Ascending aorta (tissue), 2 donors: ENCODE measurements around the gene TAMM41. TPM values are rescaled to one million over a fixed set of nuclear protein-coding genes. Genes with fewer than 3 reads are reported as not detected.

Experiments used
- DNase-seq, 2 donors: peaks; one replicate each; pipeline ENCODE4 v3.0.0-alpha.2; 2019; ENCODE audit warnings: low spot score in 2 of 2
- H3K27ac ChIP-seq, 2 donors: fragments of 200-600 bp; sonication (generic); one replicate each; pipeline ENCODE4 v1.5.1; 2016 to 2017; ENCODE audit warnings: mild to moderate bottlenecking in 1 of 2
- H3K27me3 ChIP-seq: fragments of 200-600 bp; sonication (generic); one replicate; pipeline ENCODE4 v1.5.1; 2017
- H3K36me3 ChIP-seq, 2 donors: fragments of 200-600 bp; sonication (generic); one replicate each; pipeline ENCODE4 v1.5.1; 2016
- H3K4me1 ChIP-seq, 2 donors: fragments of 200-600 bp; sonication (generic); one replicate each; pipeline ENCODE4 v1.5.1; 2016 to 2017; ENCODE audit warnings: mild to moderate bottlenecking in 1 of 2
- H3K4me3 ChIP-seq, 2 donors: fragments of 200-600 bp; sonication (generic); one replicate each; pipeline ENCODE4 v1.5.1; 2016 to 2017; ENCODE audit warnings: mild to moderate bottlenecking in 1 of 2
- H3K9me3 ChIP-seq, 2 donors: fragments of 200-600 bp; sonication (generic); one replicate each; pipeline ENCODE4 v1.5.1; 2016
- intact Hi-C: fragments of 100-400 bp; cut with DNase I; formaldehyde crosslinking; loops from one replicate; pipeline ENCODE4 v1.15.1; 2023
- total RNA-seq: library from RNA; depleted of rRNA; stranded (reverse); fragments of >200 nt; gene quantifications from one replicate; pipeline ENCODE4 v1.1.0, GENCODE V29; 2016
- TF ChIP-seq, protein P1 (sequence below), 3 experiments: fragments of 200-600 bp in 2 of 3; fragments of 450-650 bp in 1 of 3; sonication (generic) in 2 of 3; IDR thresholded peaks; one replicate each; pipeline ENCODE4 v1.5.1; 2016 to 2019; ENCODE audit warnings: antibody characterized with exemption in 3 of 3, mild to moderate bottlenecking in 1 of 3, moderate library complexity in 1 of 3

TAMM41 gene
- total RNA-seq, 1 donor from 2014 or later: 3.1 TPM

DNA sequence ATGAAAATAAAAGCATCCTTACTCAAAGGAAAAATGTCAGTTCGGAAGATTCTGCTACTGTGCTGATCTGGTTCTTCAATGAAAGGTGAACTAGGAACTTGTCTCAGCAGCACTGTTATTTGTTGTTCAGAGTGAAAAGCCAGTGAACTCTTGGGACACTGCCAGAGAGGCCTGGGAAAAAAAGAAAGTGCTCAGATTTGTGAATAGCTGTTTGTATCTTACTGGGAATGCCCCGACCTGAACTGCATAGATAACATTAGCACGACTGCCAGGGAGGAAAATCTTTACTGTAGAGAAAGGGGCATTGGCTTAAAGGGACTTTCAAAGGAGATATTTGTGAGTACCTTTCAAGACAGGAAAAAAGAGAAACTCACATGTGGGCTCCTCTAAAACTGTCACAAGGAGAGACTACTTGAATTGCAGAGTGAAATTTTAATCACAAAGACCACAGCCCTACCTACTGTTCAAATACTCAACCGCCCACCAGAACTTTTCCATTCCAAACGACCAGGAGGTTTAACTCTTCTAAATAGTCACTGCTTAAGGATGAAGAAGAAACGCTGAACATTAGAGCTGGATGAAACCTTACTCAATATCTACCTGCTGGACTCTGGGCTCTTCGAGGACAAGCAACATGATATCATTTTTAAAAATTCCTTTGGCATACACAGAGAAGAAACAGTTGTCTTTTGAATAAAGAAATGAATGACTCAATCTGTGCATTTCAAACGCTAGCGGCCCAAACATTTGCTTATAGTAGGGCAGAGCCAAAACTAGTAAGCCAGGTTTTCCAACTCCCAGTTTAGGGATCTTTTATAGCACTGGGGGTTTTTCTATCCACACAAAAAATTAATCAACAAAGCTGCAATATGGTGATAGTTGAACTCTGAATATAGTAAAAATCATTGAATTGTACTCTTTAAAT is 13.4 kb downstream of the TAMM41 start:
- TF ChIP-seq, protein P1, sequence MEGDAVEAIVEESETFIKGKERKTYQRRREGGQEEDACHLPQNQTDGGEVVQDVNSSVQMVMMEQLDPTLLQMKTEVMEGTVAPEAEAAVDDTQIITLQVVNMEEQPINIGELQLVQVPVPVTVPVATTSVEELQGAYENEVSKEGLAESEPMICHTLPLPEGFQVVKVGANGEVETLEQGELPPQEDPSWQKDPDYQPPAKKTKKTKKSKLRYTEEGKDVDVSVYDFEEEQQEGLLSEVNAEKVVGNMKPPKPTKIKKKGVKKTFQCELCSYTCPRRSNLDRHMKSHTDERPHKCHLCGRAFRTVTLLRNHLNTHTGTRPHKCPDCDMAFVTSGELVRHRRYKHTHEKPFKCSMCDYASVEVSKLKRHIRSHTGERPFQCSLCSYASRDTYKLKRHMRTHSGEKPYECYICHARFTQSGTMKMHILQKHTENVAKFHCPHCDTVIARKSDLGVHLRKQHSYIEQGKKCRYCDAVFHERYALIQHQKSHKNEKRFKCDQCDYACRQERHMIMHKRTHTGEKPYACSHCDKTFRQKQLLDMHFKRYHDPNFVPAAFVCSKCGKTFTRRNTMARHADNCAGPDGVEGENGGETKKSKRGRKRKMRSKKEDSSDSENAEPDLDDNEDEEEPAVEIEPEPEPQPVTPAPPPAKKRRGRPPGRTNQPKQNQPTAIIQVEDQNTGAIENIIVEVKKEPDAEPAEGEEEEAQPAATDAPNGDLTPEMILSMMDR (IDR thresholded peaks at IDR 0.05): no peak
- no peaks in the 10 kb centered on the region for H3K4me1 ChIP-seq
- intact Hi-C loops: no loop called here
- DNase-seq: no peak
- no peak overlapping the region for H3K27ac ChIP-seq
- H3K27me3 ChIP-seq: no peaks in the 10 kb centered on the region
- peaks cover 28 to 69% of the 10 kb centered on the region in 2 donors for H3K36me3 ChIP-seq
- no peak overlapping the region for H3K4me3 ChIP-seq
- no peaks in the 10 kb centered on the region for H3K9me3 ChIP-seq

DNA sequence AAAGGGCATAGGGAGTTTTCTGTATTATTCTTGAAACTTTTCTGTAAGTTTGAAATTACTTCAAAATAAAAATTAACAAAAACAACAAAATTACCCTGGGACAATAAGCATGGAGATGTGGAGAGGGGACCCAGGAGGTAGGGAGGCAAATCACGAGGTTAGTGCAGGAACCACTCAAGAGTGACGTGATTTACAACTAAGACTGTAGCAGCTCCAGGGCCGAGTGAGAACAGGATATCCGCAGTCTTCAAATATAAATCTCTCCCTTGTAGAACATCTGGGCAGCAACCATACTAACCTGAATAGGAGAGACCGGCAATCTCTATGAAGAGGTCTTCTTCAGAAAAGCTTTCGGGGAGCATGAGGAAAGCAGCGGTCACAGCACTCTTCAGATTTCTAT is 17.3 kb downstream of the TAMM41 start:
- TF ChIP-seq, protein P1 (IDR thresholded peaks at IDR 0.05): no peak
- H3K27ac ChIP-seq: no peak overlapping the region
- intact Hi-C loops: no loop called here
- H3K36me3 ChIP-seq: peaks cover 44 to 87% of the 10 kb centered on the region in 2 donors
- no peak for DNase-seq
- no peak overlapping the region for H3K4me3 ChIP-seq
- no peaks in the 10 kb centered on the region for H3K9me3 ChIP-seq
- H3K4me1 ChIP-seq: no peaks in the 10 kb centered on the region
- H3K27me3 ChIP-seq: no peaks in the 10 kb centered on the region

DNA sequence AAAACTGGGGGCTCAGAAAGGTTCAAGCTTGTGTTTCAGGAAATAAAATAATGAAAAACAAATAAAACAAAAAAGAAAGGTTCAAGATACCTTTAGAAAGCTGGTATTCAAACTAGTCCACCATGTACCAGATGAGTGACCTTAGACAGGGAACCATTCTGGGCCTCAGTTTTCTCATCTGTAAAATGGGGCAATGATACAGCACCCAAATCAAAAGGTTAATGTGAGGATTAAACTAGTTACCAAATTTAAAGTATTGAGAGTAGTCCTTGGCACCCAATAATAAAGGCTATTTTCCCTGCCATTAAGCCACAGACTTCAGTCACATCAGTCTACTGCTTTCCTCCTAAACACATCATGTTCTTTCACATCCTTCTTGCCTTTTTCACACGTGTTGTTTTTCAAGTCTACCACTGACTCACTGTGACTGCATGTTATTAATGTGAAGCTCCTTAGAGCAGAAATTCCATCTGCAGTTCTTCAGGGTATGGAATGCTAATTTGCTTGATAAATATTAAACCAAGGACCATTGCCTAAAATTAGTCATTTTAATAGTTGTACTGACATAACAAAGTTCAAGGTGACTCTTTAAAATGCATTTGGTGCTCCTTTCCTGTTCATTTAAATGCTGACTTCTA is 19.9 kb downstream of the TAMM41 start:
- Histone ChIP-seq H3K27me3 (no peaks in the 10 kb centered on the region), H3K36me3 (peaks cover 52 to 76% of the 10 kb centered on the region in 2 donors), H3K4me1 (no peaks in the 10 kb centered on the region), H3K27ac (no peak overlapping the region), H3K9me3 (no peaks in the 10 kb centered on the region), H3K4me3 (no peak overlapping the region)
- TF ChIP-seq, protein P1 (IDR thresholded peaks at IDR 0.05): no peak
- intact Hi-C loops: no loop called here
- DNase-seq: no peak

DNA sequence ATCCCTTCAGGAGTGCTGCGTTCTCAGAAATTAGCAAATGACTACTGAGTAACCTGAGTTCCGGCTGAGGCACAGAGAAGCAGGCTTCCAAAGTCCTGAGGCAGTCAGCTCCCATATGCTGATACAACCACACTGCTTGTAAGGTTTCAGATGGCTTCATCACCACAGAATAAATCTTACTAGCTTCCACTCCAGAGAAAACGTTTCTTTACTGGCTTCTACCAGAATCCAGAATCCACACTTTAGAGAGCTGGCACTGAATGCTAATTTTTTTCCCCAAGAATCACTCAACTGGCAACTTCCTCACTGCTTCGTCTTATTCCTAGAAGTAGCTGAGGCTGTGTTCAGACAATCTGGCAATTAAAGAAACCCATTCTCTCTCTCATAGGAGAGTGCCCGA is 21.4 kb downstream of the TAMM41 start:
- H3K9me3 ChIP-seq: no peaks in the 10 kb centered on the region
- H3K27ac ChIP-seq: no peak overlapping the region
- H3K4me1 ChIP-seq: no peaks in the 10 kb centered on the region
- intact Hi-C loops: no loop called here
- H3K4me3 ChIP-seq: no peak overlapping the region
- TF ChIP-seq, protein P1 (IDR thresholded peaks at IDR 0.05): no peak
- DNase-seq: no peak
- H3K27me3 ChIP-seq: no peaks in the 10 kb centered on the region
- peaks cover 63 to 76% of the 10 kb centered on the region in 2 donors for H3K36me3 ChIP-seq

DNA sequence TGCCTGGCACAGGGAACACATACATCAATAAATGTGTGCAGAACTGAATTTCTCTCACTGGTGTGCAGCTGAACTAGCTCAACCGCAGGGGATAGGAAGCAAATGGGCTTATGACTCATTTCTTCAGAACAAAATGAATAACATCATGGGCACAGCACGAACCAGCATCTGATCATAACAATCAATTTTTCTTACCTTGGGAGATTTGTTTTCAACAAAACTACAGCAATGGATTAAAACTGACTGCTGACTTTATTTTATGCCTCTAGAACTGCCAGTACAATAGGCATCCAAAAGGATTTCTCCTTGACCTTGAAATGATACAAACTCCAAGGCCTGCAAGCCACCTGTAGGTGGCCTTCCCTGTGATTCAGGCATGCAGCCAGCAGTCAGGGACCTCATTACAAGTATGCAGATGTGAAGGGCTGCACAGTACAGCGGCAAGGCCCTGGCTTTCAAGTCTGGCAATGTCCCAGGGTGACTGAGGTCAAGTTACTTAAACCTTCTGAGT is 26.1 kb downstream of the TAMM41 start:
- H3K36me3 ChIP-seq: peaks cover 27 to 48% of the 10 kb centered on the region in 2 donors
- TF ChIP-seq, protein P1 (IDR thresholded peaks at IDR 0.05): no peak
- intact Hi-C loops: no loop called here
- H3K27ac ChIP-seq: no peak overlapping the region
- no peaks in the 10 kb centered on the region for H3K4me1 ChIP-seq
- DNase-seq: no peak
- H3K4me3 ChIP-seq: no peak overlapping the region
- no peaks in the 10 kb centered on the region for H3K9me3 ChIP-seq
- H3K27me3 ChIP-seq: no peaks in the 10 kb centered on the region
